Dedifferentiated amniotic fluid mesenchymal stem cell (primary cell): Measurements from ENCODE around the gene NISCH.

ENCODE experiments used
- DNase-seq: peaks from one replicate; pipeline ENCODE4 v3.0.0-alpha.2; 2016; ENCODE audit errors: extremely low spot score

NISCH gene

GRCh38 chr3:52539010-52539653, 83.7 kb downstream of the NISCH start:
- DNase-seq: no peak

GRCh38 chr3:52541050-52541449, 85.6 kb downstream of the NISCH start:
- no peak for DNase-seq
